NOMO-1 (cell line): Measurements from ENCODE around the gene KCTD13.
"Not testable (repeated sequence)": the region's sequence is repeated elsewhere in the genome, so short reads cannot be mapped to it uniquely, and the experiment has no call there.

Experiments used
- DNase-seq, 2 experiments: peaks; one replicate each; lab custom pipeline; 2025; ENCODE audit not compliant: unreplicated experiment in 2 of 2; lab: John Stamatoyannopoulos, UW

The KCTD13 gene

GRCh38 chr16:29908719-29909220 lies 17.3 kb downstream of the KCTD13 start:
- DNase-seq, result no peak

GRCh38 chr16:29907973-29908372 lies 18.1 kb downstream of the KCTD13 start:
- DNase-seq, result no peak

GRCh38 chr16:29906520-29907244 lies 19.3 kb downstream of the KCTD13 start:
- DNase-seq, result no peak

DNA sequence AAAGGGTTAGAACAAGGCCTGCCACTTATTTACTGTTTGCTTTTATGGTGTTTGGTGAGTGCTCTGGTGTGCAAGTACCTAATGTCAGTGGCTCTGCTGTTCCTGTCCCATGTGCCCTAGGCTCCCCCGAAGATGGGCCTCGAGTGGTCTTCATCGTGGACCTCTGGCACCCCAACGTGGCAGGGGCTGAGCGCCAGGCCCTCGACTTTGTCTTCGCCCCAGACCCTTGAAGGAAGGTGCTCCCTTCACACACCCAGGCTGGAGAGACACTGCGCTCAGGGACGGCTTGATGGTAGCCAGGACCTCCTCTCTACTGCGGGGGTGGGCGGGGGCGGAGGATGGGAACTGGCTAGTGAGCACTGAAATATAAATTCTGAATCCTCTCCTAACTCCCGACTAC lies 20.4 kb downstream of the KCTD13 start:
- no peak for DNase-seq

DNA sequence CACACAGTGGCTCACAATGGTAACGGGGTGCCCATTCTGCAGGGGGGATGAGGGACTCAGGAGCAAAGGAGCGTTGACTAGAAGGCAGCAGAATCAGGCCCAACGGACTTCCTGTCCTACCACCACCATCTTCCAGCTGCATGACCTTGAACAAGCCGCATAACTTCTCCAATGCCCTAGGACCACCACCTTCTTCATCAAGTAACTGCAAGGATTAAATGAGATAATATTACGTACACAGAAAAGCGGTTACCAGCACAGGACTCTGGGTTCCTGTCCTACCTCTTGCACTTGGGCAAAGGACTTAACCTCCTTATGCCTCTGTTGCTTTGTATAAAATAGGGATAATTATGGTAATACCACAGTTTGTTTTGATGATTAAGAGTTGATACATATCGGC lies 21.1 kb downstream of the KCTD13 start:
- no peak for DNase-seq

DNA sequence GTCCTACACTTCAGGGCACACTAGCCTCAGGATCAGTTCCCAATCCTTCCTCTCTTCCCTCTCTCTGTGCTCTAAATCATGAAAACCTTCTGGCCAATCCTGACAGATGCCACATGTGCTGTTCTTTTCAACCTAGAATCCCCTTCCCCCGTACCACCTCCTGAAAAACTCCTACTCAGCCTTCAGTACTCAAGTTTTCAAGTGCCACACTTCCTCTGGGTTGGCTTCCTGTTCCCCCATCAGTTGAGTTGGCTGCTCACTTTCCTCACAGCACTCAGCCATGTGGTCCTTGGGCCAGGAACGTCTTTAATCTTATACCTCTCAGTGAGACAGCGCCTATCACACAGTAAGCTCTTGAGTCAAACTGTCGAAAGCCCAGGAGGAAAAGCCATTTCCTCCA lies 22.4 kb downstream of the KCTD13 start:
- no peak for DNase-seq

DNA sequence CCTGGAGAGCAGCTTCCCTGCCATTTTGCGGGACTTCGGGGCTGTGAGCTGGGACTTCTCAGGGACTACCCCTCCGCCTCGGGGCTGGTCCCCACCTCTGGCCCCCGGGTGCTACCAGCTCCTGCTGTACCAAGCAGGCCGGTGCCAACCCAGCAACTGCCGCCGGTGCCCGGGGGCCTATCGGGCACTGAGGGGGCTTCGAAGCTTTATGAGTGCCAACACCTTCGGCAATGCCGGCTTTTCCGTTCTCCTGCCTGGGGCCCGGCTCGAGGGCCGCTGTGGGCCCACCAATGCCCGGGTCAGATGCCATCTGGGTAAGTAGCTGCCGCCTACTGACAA lies 24.4 kb downstream of the KCTD13 start:
- no peak for DNase-seq

DNA sequence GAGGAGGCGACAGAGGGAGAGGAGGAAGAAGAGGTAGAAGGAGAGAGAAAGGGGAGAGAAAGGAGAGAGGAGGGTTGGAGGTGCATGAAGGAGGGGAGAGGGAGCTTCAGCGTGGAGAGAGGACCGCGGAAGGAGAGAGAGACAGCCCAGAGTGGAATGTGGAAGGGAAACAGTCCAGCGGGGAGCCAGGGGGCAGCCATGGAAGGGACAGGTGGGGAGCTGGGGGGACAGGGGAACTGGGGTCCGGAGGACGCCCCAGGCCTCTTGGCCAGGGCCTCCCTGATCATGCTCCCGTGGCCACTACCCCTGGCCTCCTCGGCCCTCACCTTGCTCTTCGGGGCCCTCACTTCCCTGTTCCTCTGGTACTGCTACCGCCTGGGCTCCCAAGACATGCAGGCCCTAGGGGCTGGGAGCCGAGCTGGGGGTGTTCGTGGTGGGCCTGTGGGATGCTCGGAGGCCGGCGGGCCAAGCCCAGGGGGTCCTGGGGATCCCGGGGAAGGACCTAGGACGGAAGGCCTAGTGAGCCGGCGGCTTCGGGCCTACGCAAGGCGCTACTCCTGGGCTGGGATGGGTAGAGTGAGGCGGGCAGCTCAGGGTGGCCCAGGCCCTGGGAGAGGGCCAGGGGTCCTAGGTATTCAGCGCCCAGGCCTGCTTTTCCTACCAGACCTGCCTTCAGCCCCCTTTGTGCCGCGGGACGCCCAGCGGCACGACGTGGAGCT lies 25.0 kb downstream of the KCTD13 start:
- no peak for DNase-seq

- DNase-seq, result peak; percentile 28 to 76
Measured at GRCh38 chr16:29900102-29900887, 25.7 kb downstream of the KCTD13 start, which contains the start of gene ASPHD1. ASPHD1 (plus strand) TSS chr16:29900488; CDS start chr16:29900972, 484 bp downstream.

DNA sequence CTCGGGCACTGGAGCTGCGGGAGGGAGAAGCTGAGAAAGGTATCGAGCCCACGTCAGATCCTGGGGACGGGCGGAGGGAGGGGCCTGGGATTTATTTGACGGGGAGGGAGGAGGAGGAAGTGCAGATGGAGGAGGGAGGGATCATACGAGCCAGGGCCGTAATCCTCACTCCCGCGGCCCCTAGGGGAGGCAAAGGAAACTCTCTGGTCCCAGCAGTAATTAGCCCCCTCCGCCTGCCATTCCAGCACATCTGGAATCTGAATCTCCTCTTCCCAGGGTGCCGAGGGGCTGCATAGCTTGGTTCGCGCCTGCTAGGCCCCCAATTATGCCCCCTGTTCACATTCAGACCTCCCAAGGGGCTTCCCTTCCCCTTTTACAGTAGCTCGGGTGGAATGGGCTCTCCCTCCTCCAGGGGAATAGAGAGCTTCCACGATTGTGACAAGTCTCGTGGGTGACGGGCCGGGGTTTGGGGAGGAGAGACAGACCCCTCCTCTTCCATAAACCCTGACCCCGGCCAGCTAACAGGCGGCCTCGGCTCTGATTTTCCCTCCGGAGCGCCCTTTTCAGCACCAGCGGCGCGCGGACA lies 26.4 kb downstream of the KCTD13 start, which contains the start of gene SEZ6L2:
Gene SEZ6L2, minus strand, starts transcription at position 35 of the 586 bp plus-strand sequence. CDS start 531 bp downstream, outside the sequence.
- DNase-seq, result peak; percentile 48 to 53

GRCh38 chr16:29898804-29899515 lies 27.1 kb downstream of the KCTD13 start:
- DNase-seq, result no peak

DNA sequence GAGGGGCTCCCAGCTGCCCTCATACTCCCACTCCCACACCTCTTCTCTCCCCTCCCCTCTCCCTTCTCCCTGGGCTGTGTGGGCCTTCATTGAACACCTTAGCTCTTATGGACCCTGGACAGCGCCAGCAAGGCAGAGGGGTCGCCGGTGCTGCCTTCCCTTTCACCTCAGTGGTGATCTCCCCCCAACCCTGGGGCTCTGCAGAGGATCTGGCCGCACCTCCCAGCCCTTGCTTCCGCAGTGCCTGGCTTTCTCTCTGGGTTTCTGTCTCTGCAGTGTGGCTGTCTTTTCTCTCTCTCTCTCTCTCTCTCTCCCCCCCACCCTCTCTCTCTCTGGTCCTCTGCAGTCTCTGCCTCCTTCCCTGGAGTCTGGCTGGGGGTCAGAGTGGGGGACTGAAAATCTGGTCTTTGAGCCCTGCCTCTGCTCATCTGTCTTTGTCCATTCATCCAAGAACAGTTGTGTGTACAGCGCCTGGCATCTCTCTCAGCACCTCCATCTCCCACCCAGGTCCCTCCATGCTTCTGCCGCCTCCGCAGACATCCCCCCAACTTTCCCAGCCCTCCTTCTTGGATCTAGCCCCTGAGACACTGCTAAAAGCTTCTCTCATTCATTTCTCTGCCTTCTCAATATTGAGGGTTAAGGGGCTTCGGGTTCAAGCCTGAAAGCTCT lies 27.8 kb downstream of the KCTD13 start:
- DNase-seq, result no peak

DNA sequence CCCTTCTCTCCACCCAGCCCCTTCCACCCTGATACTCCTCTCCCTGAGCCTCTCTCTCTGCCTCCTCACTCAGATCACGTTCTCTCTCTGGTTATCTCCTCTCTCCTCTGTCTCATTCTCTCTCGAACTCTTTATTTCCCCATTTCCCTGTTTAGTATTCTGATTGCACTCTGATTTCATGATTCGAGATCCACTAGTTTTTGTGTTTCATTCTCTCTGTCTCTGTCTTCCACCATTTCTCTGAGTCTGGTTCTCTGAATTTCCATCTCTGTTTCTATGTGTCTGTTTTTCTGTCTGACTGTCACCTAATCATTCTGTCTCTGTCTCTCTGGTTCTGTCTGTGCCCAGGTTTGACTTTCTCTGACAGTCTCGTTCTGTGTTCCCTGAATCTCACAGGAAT lies 28.7 kb downstream of the KCTD13 start:
- DNase-seq, result no peak

- no peak for DNase-seq
Measured at GRCh38 chr16:29896841-29897240, 29.2 kb downstream of the KCTD13 start.

- DNase-seq, result no peak
Measured at GRCh38 chr16:29894352-29894751, 31.7 kb downstream of the KCTD13 start.

DNA sequence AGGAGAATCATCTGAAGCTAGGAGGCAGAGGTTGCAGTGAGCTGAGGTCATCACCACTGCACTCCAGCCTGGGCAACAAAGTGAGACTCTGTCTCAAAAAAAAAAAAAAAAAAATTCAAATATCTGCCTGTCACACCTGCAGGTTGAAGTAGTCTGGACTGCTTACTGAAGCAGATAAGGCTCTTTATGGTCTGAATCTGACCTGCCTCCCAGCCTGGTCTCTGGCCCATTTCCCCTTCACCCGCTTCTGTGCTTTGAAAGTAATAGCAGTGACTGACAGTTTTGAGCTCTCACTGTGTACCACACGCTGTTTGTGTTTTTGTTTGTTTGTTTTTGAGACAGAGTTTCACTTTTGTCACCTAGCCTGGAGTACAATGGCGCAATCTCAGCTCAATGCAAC lies 32.5 kb downstream of the KCTD13 start:
- DNase-seq, result no peak

DNA sequence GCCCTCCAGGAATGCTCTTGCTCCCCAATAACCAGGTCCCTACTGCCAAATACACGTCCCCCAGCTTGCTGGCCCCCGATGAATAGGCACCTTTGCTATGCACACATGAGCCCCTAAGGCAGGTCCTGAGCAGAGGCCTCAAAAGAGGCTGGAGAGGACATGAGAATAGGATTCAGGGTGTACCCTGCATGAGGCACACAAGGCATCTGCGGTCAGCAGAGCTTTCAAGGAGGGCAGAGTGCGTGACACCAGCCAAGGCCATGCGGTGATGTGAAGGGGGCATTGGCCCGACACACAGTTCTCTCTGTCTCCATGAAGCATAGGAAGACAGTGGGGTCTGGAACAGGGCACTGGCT lies 33.6 kb downstream of the KCTD13 start:
- DNase-seq, result no peak

DNA sequence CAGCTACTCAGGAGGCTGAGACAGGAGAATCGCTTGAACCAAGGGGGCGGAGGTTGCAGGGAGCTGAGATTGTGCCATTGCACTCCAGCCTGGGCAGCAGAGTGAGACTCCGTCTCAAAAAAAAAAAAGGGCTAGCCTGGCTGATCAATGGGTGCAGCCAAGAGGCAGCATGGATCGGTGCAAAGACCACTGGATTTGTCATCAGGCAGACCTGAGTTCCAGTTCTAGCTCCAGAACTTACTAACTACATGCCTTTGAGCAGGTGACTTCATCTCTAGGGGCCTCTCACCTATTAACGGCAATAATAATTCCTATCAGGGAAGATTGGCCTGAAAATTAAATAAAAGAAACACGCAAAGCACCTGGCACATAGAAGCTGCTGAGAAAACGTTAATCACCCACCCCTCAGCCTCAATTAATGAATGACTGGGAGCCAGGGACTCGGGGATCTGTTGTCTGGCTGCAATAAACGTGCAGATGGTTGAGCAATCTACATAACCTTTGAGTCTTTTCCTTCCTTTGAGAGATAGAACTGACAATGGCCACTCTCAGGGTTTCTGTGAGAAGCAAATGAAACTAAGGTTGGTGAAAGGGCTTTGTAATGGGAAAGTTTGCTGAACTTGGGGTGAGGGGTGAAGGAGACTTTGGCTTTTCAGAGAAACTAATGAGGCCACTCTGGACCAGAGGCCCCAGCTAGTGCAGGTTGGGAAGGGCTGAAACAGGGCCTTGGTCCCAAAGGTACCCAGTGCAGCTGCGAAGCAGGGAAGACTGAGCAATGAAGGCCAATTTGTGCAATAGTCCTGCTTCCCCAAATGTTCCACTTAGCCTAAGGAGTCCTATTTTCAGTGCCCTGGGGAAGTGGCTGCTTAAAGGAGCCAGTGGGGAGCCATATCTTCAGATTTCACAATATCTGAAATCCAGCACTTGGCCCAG lies 34.2 kb downstream of the KCTD13 start:
- DNase-seq, result peak; percentile 29 to 57

DNA sequence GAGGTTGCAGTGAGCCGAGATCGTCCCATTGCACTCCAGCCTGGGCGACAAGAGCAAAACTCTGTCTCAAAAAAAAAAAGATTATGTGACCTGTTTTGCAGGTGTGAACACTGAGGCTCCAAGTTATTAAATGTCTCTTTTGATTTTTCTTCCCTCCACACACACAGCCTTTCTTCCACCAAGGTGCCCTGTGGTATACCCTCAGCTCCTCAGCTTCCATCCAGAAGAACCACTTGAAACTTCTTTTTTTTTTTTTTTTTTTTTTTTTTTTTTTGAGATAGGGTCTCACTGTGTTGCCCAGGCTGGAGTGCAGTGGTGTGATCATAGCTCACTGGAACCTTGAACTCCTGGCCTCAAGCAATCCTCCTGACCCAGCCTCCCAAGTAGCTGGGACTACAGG lies 36.7 kb downstream of the KCTD13 start:
- DNase-seq, result not testable (repeated sequence)
